GM19240 (cell line): Measurements from ENCODE around the gene MEI1.
"Not testable (repeated sequence)": the region's sequence is repeated elsewhere in the genome, so short reads cannot be mapped to it uniquely, and the experiment has no call there.

Experiments
- DNase-seq: peaks from one replicate; pipeline ENCODE4 v3.0.0; 2011; ENCODE audit warnings: low spot score; ENCODE audit not compliant: insufficient read length

MEI1 gene

GRCh38 chr22:41699264-41700107, at the start of gene MEI1:
MEI1 (plus strand) TSS chr22:41699503; CDS start chr22:41699539, 36 bp downstream.
- peak; percentile 74 for DNase-seq

GRCh38 chr22:41650229-41650628, 49.1 kb upstream of the MEI1 start:
- no peak for DNase-seq

- DNase-seq, result no peak
Measured at GRCh38 chr22:41650821-41651220, 48.5 kb upstream of the MEI1 start.

GRCh38 chr22:41654322-41654721, 45.0 kb upstream of the MEI1 start:
- no peak for DNase-seq

- DNase-seq, result no peak
Measured at GRCh38 chr22:41656556-41656955, 42.7 kb upstream of the MEI1 start.

GRCh38 chr22:41657709-41658108, 41.6 kb upstream of the MEI1 start:
- no peak for DNase-seq

GRCh38 chr22:41658869-41659268, 40.4 kb upstream of the MEI1 start:
- no peak for DNase-seq

- no peak for DNase-seq
Measured at GRCh38 chr22:41659941-41660340, 39.4 kb upstream of the MEI1 start.

- no peak for DNase-seq
Measured at GRCh38 chr22:41660416-41660815, 38.9 kb upstream of the MEI1 start.

GRCh38 chr22:41661088-41661487, 38.2 kb upstream of the MEI1 start:
- no peak for DNase-seq

GRCh38 chr22:41661713-41662112, 37.6 kb upstream of the MEI1 start:
- no peak for DNase-seq

GRCh38 chr22:41663594-41663993, 35.7 kb upstream of the MEI1 start:
- not testable (repeated sequence) for DNase-seq

- DNase-seq, result no peak
Measured at GRCh38 chr22:41664490-41664889, 34.8 kb upstream of the MEI1 start.

GRCh38 chr22:41664951-41665350, 34.4 kb upstream of the MEI1 start:
- DNase-seq, result no peak

- DNase-seq, result no peak
Measured at GRCh38 chr22:41668971-41669911, 30.1 kb upstream of the MEI1 start.

GRCh38 chr22:41672096-41672495, 27.2 kb upstream of the MEI1 start:
- not testable (repeated sequence) for DNase-seq

GRCh38 chr22:41672780-41673509, 26.4 kb upstream of the MEI1 start:
- no peak for DNase-seq

GRCh38 chr22:41674846-41675340, 24.4 kb upstream of the MEI1 start:
- DNase-seq, result no peak

GRCh38 chr22:41676134-41676533, 23.2 kb upstream of the MEI1 start:
- no peak for DNase-seq

GRCh38 chr22:41681616-41682015, 17.7 kb upstream of the MEI1 start:
- DNase-seq, result no peak
